ENCODE data around the gene FMO2. TPM values are rescaled to one million over a fixed set of nuclear protein-coding genes. Genes with fewer than 3 reads are reported as not detected.

FMO2 gene
- polyA plus RNA-seq, 1 donor (not counting 4 experiments of a cell fraction or from before 2014, with no cell fraction given) = 0.05 TPM

- DNase-seq (ENCODE audit: low read depth, low spot score) = no peak
- Histone ChIP-seq H2AFZ (ENCODE audit: control insufficient read depth, low read length) (no peak overlapping the region), H4K20me1 (ENCODE audit: control insufficient read depth, extremely low read depth, insufficient read depth, low read length) (no peaks in the 10 kb centered on the region), H3K9me1 (ENCODE audit: control insufficient read depth, extremely low read depth, insufficient read depth, low read length) (no peaks in the 10 kb centered on the region), H3K4me1 (ENCODE audit: control insufficient read depth, extremely low read depth, insufficient read depth, low read length) (peaks cover 20% of the 10 kb centered on the region), H3K79me2 (ENCODE audit: control insufficient read depth, insufficient read depth, low read length) (no peaks in the 10 kb centered on the region), H3K36me3 (ENCODE audit: control insufficient read depth in 2 of 2, extremely low read depth in 1 of 2, insufficient read depth in 2 of 2, low read length in 2 of 2) (no peaks in the 10 kb centered on the region), H3K4me3 (ENCODE audit: control insufficient read depth in 2 of 3, extremely low read depth in 1 of 3, insufficient read depth in 2 of 3, low read depth in 1 of 3, low read length in 3 of 3) (no peak overlapping the region), H3K9ac (ENCODE audit: control insufficient read depth, extremely low read depth, insufficient read depth, low read length) (no peak overlapping the region), H3K27me3 (ENCODE audit: control insufficient read depth, extremely low read depth, insufficient read depth, low read length) (no peaks in the 10 kb centered on the region), H3K27ac (ENCODE audit: control insufficient read depth, insufficient read depth, low read length) (peak overlapping the region; percentile 98), H3K9me3 (ENCODE audit: control insufficient read depth, low read depth, low read length) (no peaks in the 10 kb centered on the region), H3K4me2 (ENCODE audit: control insufficient read depth, extremely low read depth, insufficient read depth, low read depth, low read length) (no peak overlapping the region)
- dilution Hi-C loops (cut with MboI; ENCODE audit: extremely low pct_ligation_motif_present, low sequenced_read_pairs) = no loop called here
- no peak for TF ChIP-seq EZH2 (IDR thresholded peaks at IDR 0.05; ENCODE audit: low read length)
- peak; percentile 41 for FAIRE-seq
Observed at GRCh38 chr1:171167785-171168184, 17.3 kb upstream of the FMO2 start.

- Histone ChIP-seq H3K9me3 (ENCODE audit: control insufficient read depth, low read depth, low read length) (no peaks in the 10 kb centered on the region), H3K27me3 (ENCODE audit: control insufficient read depth, extremely low read depth, insufficient read depth, low read length) (no peaks in the 10 kb centered on the region), H3K27ac (ENCODE audit: control insufficient read depth, insufficient read depth, low read length) (no peak overlapping the region), H3K9ac (ENCODE audit: control insufficient read depth, extremely low read depth, insufficient read depth, low read length) (no peak overlapping the region), H3K4me3 (ENCODE audit: control insufficient read depth in 2 of 3, extremely low read depth in 1 of 3, insufficient read depth in 2 of 3, low read depth in 1 of 3, low read length in 3 of 3) (no peak overlapping the region), H2AFZ (ENCODE audit: control insufficient read depth, low read length) (no peak overlapping the region), H4K20me1 (ENCODE audit: control insufficient read depth, extremely low read depth, insufficient read depth, low read length) (no peaks in the 10 kb centered on the region), H3K4me2 (ENCODE audit: control insufficient read depth, extremely low read depth, insufficient read depth, low read depth, low read length) (no peak overlapping the region), H3K79me2 (ENCODE audit: control insufficient read depth, insufficient read depth, low read length) (no peaks in the 10 kb centered on the region), H3K4me1 (ENCODE audit: control insufficient read depth, extremely low read depth, insufficient read depth, low read length) (peaks cover 6% of the 10 kb centered on the region), H3K9me1 (ENCODE audit: control insufficient read depth, extremely low read depth, insufficient read depth, low read length) (no peaks in the 10 kb centered on the region), H3K36me3 (ENCODE audit: control insufficient read depth in 2 of 2, extremely low read depth in 1 of 2, insufficient read depth in 2 of 2, low read length in 2 of 2) (no peaks in the 10 kb centered on the region)
- dilution Hi-C loops (cut with MboI; ENCODE audit: extremely low pct_ligation_motif_present, low sequenced_read_pairs) = no loop called here
- TF ChIP-seq EZH2 (IDR thresholded peaks at IDR 0.05; ENCODE audit: low read length) (no peak), CTCF (optimal IDR thresholded peaks at IDR 0.05 in 1 of 3, IDR thresholded peaks at IDR 0.05 in 1 of 3, conservative IDR thresholded peaks at IDR 0.05 in 1 of 3; ENCODE audit: extremely low read depth in 1 of 3, insufficient read depth in 2 of 3, low read length in 3 of 3) (no peak)
- DNase-seq (ENCODE audit: low read depth, low spot score) = no peak
- no peak for FAIRE-seq
Observed at GRCh38 chr1:171172471-171172870, 12.6 kb upstream of the FMO2 start.

- H3K4me1 ChIP-seq (ENCODE audit: control insufficient read depth, extremely low read depth, insufficient read depth, low read length) = peaks cover 2% of the 10 kb centered on the region
- H3K27ac ChIP-seq (ENCODE audit: control insufficient read depth, insufficient read depth, low read length) = no peak overlapping the region
- no peaks in the 10 kb centered on the region for H3K9me3 ChIP-seq (ENCODE audit: control insufficient read depth, low read depth, low read length)
- H3K79me2 ChIP-seq (ENCODE audit: control insufficient read depth, insufficient read depth, low read length) = no peaks in the 10 kb centered on the region
- no peaks in the 10 kb centered on the region for H3K36me3 ChIP-seq (ENCODE audit: control insufficient read depth in 2 of 2, extremely low read depth in 1 of 2, insufficient read depth in 2 of 2, low read length in 2 of 2)
- H3K4me3 ChIP-seq (ENCODE audit: control insufficient read depth in 2 of 3, extremely low read depth in 1 of 3, insufficient read depth in 2 of 3, low read depth in 1 of 3, low read length in 3 of 3) = no peak overlapping the region
- dilution Hi-C loops (cut with MboI; ENCODE audit: extremely low pct_ligation_motif_present, low sequenced_read_pairs) = no loop called here
- DNase-seq (ENCODE audit: low read depth, low spot score) = no peak
- H3K27me3 ChIP-seq (ENCODE audit: control insufficient read depth, extremely low read depth, insufficient read depth, low read length) = no peaks in the 10 kb centered on the region
- no peak overlapping the region for H2AFZ ChIP-seq (ENCODE audit: control insufficient read depth, low read length)
- no peaks in the 10 kb centered on the region for H4K20me1 ChIP-seq (ENCODE audit: control insufficient read depth, extremely low read depth, insufficient read depth, low read length)
- H3K4me2 ChIP-seq (ENCODE audit: control insufficient read depth, extremely low read depth, insufficient read depth, low read depth, low read length) = no peak overlapping the region
- H3K9me1 ChIP-seq (ENCODE audit: control insufficient read depth, extremely low read depth, insufficient read depth, low read length) = no peaks in the 10 kb centered on the region
- FAIRE-seq = no peak
- H3K9ac ChIP-seq (ENCODE audit: control insufficient read depth, extremely low read depth, insufficient read depth, low read length) = no peak overlapping the region
- TF ChIP-seq EZH2 (IDR thresholded peaks at IDR 0.05; ENCODE audit: low read length) (no peak), CTCF (optimal IDR thresholded peaks at IDR 0.05 in 1 of 3, IDR thresholded peaks at IDR 0.05 in 1 of 3, conservative IDR thresholded peaks at IDR 0.05 in 1 of 3; ENCODE audit: extremely low read depth in 1 of 3, insufficient read depth in 2 of 3, low read length in 3 of 3) (no peak)
Observed at GRCh38 chr1:171173069-171173468, 12.0 kb upstream of the FMO2 start.
